Pancreas (tissue), 10 donors: Measurements from ENCODE around the gene DOCK3. TPM values are rescaled to one million over a fixed set of nuclear protein-coding genes. Genes with fewer than 3 reads are reported as not detected.
A peak's percentile ranks its signal among the peaks of the same experiment; 100 is the strongest.

Experiments used
- ATAC-seq, 4 donors: fragments of 200-7000 bp; cut with Tn5 transposase; one replicate each; pipeline versions ENCODE4 v1.8.0 to v1.9.1; 2020; ENCODE audit warnings: mild to moderate bottlenecking in 4 of 4, moderate library complexity in 4 of 4
- DNase-seq, 6 donors: peaks; one replicate each; pipeline ENCODE4 v3.0.0-alpha.2; 2020
- FAIRE-seq: peaks from 2 replicates; lab custom pipeline; 2012; peaks lifted over from hg19 to GRCh38; lab: Jason Lieb, UNC
- H3K27ac ChIP-seq, 4 donors: fragments of 200-600 bp; sonication (generic); 1 replicate in 3 of 4; 2 replicates in 1 of 4; pipeline versions ENCODE4 v1.5.0 to v1.8.0; 2020
- H3K27me3 ChIP-seq, 4 donors: fragments of 200-600 bp; one replicate each; pipeline ENCODE4 v1.8.0; 2021
- H3K36me3 ChIP-seq, 3 donors: fragments of 200-600 bp; sonication (generic) in 1 of 3; one replicate each; pipeline versions ENCODE4 v1.5.0 to v1.8.0; 2020 to 2021
- H3K4me1 ChIP-seq, 3 donors: fragments of 200-600 bp; one replicate each; pipeline ENCODE4 v1.8.0; 2021
- H3K4me3 ChIP-seq, 4 donors: fragments of 200-600 bp; sonication (generic) in 2 of 4; one replicate each; pipeline versions ENCODE4 v1.5.0 to v1.8.0; 2020 to 2021
- H3K9me3 ChIP-seq, 4 donors: fragments of 200-600 bp; one replicate each; pipeline ENCODE4 v1.8.0; 2021
- CTCF ChIP-seq, 4 donors: fragments of 200-600 bp; sonication (generic) in 3 of 4; IDR thresholded peaks; one replicate each; pipeline versions ENCODE4 v1.5.0 to v1.8.0; 2021; ENCODE audit warnings: antibody characterized with exemption in 4 of 4
- WGBS, 2 donors: extraction: QIAGEN DNeasy Blood & Tissue Kit; methylation state at CpG; one replicate each; pipeline ENCODE4 v1.1.7; 2013; 5-methylcytosine and 5-hydroxymethylcytosine counted together
- intact Hi-C, 3 donors: fragments of 100-400 bp; cut with DNase I; formaldehyde crosslinking; loops; one replicate each; pipeline versions ENCODE4 v1.11.1 to v1.14.2; 2022
- polyA plus RNA-seq, 2 donors: library from polyadenylated mRNA; stranded (reverse); fragments of 200-250 nt; gene quantifications; one replicate each; pipeline ENCODE4 v1.2.3, GENCODE V29; 2013
- total RNA-seq, 6 donors: library from RNA; stranded (reverse); fragmentation: NEBNext Ultra II Directional in 4 of 6; extraction: Animal tissue kit (Norgen Biotek cat#: 25700) in 4 of 6; gene quantifications; one replicate each; pipeline versions ENCODE4 v1.2.1 to v1.2.4, GENCODE V29; 2021 to 2023
- donor health status: healthy with polysubstance abuse.
- donor health status: DM: no; HTN: no; CAD: no; lungs with moderate emphysema.
- donor health status: DM: no; HTN: no; CAD: no.
- donor health status: control.
- donor health status: control.
- donor health status: Bipolar disorder and iron deficiency.
- donor health status: DM: yes; HTN: yes; CAD: no.
- donor health status: DM: no; HTN: no; CAD: no.
- donor health status: DM: no; HTN: no; CAD: no.
- donor health status: DM: yes; HTN: yes; CAD: no.

The DOCK3 gene
- total and polyA plus RNA-seq, 8 donors = 0.09 to 1.5 (median 0.36) TPM

GRCh38 chr3:51395493-51396213, 720.9 kb downstream of the DOCK3 start:
- Histone ChIP-seq H3K27me3 (no peaks in the 10 kb centered on the region), H3K4me1 (peaks cover 25 to 30% (median 29%) of the 10 kb centered on the region in 3 donors), H3K4me3 (no peak overlapping the region), H3K9me3 (no peaks in the 10 kb centered on the region), H3K36me3 (peaks cover 0 to 38% (median 16%) of the 10 kb centered on the region in 3 donors), H3K27ac (no peak overlapping the region)
- FAIRE-seq = no peak
- ATAC-seq = no peak
- DNase-seq = peak in 1 of 6 donors; percentile 29
- TF ChIP-seq CTCF (IDR thresholded peaks at IDR 0.05) = no peak
- 55 to 57% methylated on average over 12 of the region's 12 CpGs for whole genome bisulfite sequencing, 2 donors
- intact Hi-C loops = loop anchor here in 1 of 3 donors (10.0 kb wide), 1 partner anchor 409 kb away; no protein-coding TSS in a partner anchor

GRCh38 chr3:51396401-51396800, 721.7 kb downstream of the DOCK3 start:
- Histone ChIP-seq H3K36me3 (peaks cover 0 to 38% (median 16%) of the 10 kb centered on the region in 3 donors), H3K4me3 (no peak overlapping the region), H3K9me3 (no peaks in the 10 kb centered on the region), H3K27ac (no peak overlapping the region), H3K27me3 (no peaks in the 10 kb centered on the region), H3K4me1 (peaks cover 24 to 28% (median 28%) of the 10 kb centered on the region in 3 donors)
- DNase-seq = peak in 1 of 6 donors; percentile 4
- TF ChIP-seq CTCF (IDR thresholded peaks at IDR 0.05) = no peak
- intact Hi-C loops = loop anchor here in 1 of 3 donors (10.0 kb wide), 1 partner anchor 408 kb away; no protein-coding TSS in a partner anchor
- FAIRE-seq = no peak
- WGBS, 2 donors = 89 to 100% methylated on average over 1 of the region's 1 CpG
- ATAC-seq = no peak

GRCh38 chr3:51397392-51397791, 722.7 kb downstream of the DOCK3 start:
- Histone ChIP-seq H3K4me1 (peaks cover 19 to 26% (median 24%) of the 10 kb centered on the region in 3 donors), H3K27ac (no peak overlapping the region), H3K9me3 (no peaks in the 10 kb centered on the region), H3K36me3 (peaks cover 0 to 38% (median 16%) of the 10 kb centered on the region in 3 donors), H3K4me3 (no peak overlapping the region), H3K27me3 (no peaks in the 10 kb centered on the region)
- ATAC-seq (no peak), FAIRE-seq (no peak), DNase-seq (peak in 1 of 6 donors; percentile 13)
- intact Hi-C loops = loop anchor here in 1 of 3 donors (10.0 kb wide), 1 partner anchor 407 kb away; no protein-coding TSS in a partner anchor
- no peak for TF ChIP-seq CTCF (IDR thresholded peaks at IDR 0.05)
- WGBS, 2 donors = 73 to 85% methylated on average over 5 of the region's 5 CpGs

GRCh38 chr3:51398595-51399310, 724.0 kb downstream of the DOCK3 start:
- peaks cover 0 to 39% (median 12%) of the 10 kb centered on the region in 3 donors for H3K36me3 ChIP-seq
- no peaks in the 10 kb centered on the region for H3K27me3 ChIP-seq
- no peak overlapping the region for H3K27ac ChIP-seq
- FAIRE-seq (no peak), ATAC-seq (no peak), DNase-seq (peak in 1 of 6 donors; percentile 30)
- no peak overlapping the region for H3K4me3 ChIP-seq
- TF ChIP-seq CTCF (IDR thresholded peaks at IDR 0.05) = no peak
- H3K4me1 ChIP-seq = peaks cover 10 to 14% (median 12%) of the 10 kb centered on the region in 3 donors
- WGBS, 2 donors = 70 to 78% methylated on average over 8 of the region's 8 CpGs
- intact Hi-C loops = loop anchor here in 1 of 3 donors (10.0 kb wide), 1 partner anchor 406 kb away; no protein-coding TSS in a partner anchor
- H3K9me3 ChIP-seq = no peaks in the 10 kb centered on the region
